Cardiac muscle cell (in vitro differentiated cells and primary cell): ENCODE data around the gene TMPRSS2. TPM values are rescaled to one million over a fixed set of nuclear protein-coding genes. Genes with fewer than 3 reads are reported as not detected.

Source experiments
- DNase-seq, 2 donors: peaks; one replicate each; pipeline versions ENCODE4 v3.0.0 to v3.0.0-alpha.2; 2010 to 2017; ENCODE audit warnings: low read depth in 1 of 2, low spot score in 1 of 2
- H3K27ac ChIP-seq: fragments of 200-600 bp; sonication (generic); 2 replicates; pipeline ENCODE4 v1.5.1; 2016
- H3K27me3 ChIP-seq: fragments of 200-600 bp; sonication (generic); 2 replicates; pipeline ENCODE4 v1.6.0; 2016; ENCODE audit warnings: control low read depth
- H3K36me3 ChIP-seq: fragments of 200-600 bp; sonication (generic); 2 replicates; pipeline ENCODE4 v1.5.1; 2016; ENCODE audit warnings: control low read depth
- H3K4me1 ChIP-seq: fragments of 200-600 bp; sonication (generic); 2 replicates; pipeline ENCODE4 v1.8.1; 2017; ENCODE audit warnings: low read depth, mild to moderate bottlenecking, mixed run types
- H3K4me3 ChIP-seq: fragments of 200-600 bp; sonication (generic); 2 replicates; pipeline ENCODE4 v1.5.1; 2016; ENCODE audit warnings: mild to moderate bottlenecking
- H3K9me3 ChIP-seq: fragments of 200-600 bp; sonication (generic); 2 replicates; pipeline ENCODE4 v1.5.1; 2017; ENCODE audit warnings: low read depth, mild to moderate bottlenecking, control low read depth
- CTCF ChIP-seq: IDR thresholded peaks from 2 replicates; pipeline ENCODE4 v1.5.1; 2012; ENCODE audit warnings: low read depth, mild to moderate bottlenecking, low read length
- polyA plus RNA-seq: library from polyadenylated mRNA; unstranded; fragments of >200 nt; fragmentation: Nextera tagmentation; extraction: Ambion mirVana; gene quantifications from 2 replicates; pipeline ENCODE4 v1.2.1, GENCODE V29; 2016
- total RNA-seq: library from RNA; depleted of rRNA; stranded (reverse); fragments of >200 nt; gene quantifications from 2 replicates; pipeline ENCODE4 v1.2.3, GENCODE V29; 2016

The TMPRSS2 gene
- total and polyA plus RNA-seq, 2 experiments from 2014 or later = not detected

GRCh38 chr21:41481191-41481590 is 26.8 kb downstream of the TMPRSS2 start:
- Histone ChIP-seq H3K9me3 (no peaks in the 10 kb centered on the region), H3K27me3 (no peaks in the 10 kb centered on the region), H3K4me1 (no peaks in the 10 kb centered on the region), H3K27ac (no peak overlapping the region), H3K4me3 (no peak overlapping the region), H3K36me3 (no peaks in the 10 kb centered on the region)
- DNase-seq = peak in 1 of 2 donors; percentile 38
- no peak for TF ChIP-seq CTCF

- no peak for TF ChIP-seq CTCF
- H3K27ac ChIP-seq = no peak overlapping the region
- H3K9me3 ChIP-seq = no peaks in the 10 kb centered on the region
Measured at GRCh38 chr21:41480086-41480690, 27.8 kb downstream of the TMPRSS2 start.

GRCh38 chr21:41479686-41480085 is 28.3 kb downstream of the TMPRSS2 start:
- Histone ChIP-seq H3K4me1 (no peaks in the 10 kb centered on the region), H3K4me3 (no peak overlapping the region), H3K27me3 (no peaks in the 10 kb centered on the region), H3K9me3 (no peaks in the 10 kb centered on the region), H3K36me3 (no peaks in the 10 kb centered on the region), H3K27ac (no peak overlapping the region)
- no peak for TF ChIP-seq CTCF
- DNase-seq = no peak

More at GRCh38 chr21:41480086-41480690, 27.8 kb downstream of the TMPRSS2 start:
- no peaks in the 10 kb centered on the region for H3K27me3 ChIP-seq
- no peak overlapping the region for H3K4me3 ChIP-seq
- no peaks in the 10 kb centered on the region for H3K36me3 ChIP-seq
- H3K4me1 ChIP-seq = no peaks in the 10 kb centered on the region
- DNase-seq = no peak

- H3K4me1 ChIP-seq = no peaks in the 10 kb centered on the region
- H3K27me3 ChIP-seq = no peaks in the 10 kb centered on the region
- no peak for TF ChIP-seq CTCF
- no peak overlapping the region for H3K27ac ChIP-seq
- H3K9me3 ChIP-seq = no peaks in the 10 kb centered on the region
- DNase-seq = peak in 1 of 2 donors; percentile 22
- H3K36me3 ChIP-seq = no peaks in the 10 kb centered on the region
- H3K4me3 ChIP-seq = no peak overlapping the region
Measured at GRCh38 chr21:41478319-41479177, 29.4 kb downstream of the TMPRSS2 start.

GRCh38 chr21:41477641-41478318 is 30.2 kb downstream of the TMPRSS2 start:
- no peaks in the 10 kb centered on the region for H3K27me3 ChIP-seq
- H3K36me3 ChIP-seq = no peaks in the 10 kb centered on the region
- DNase-seq = peak in 1 of 2 donors; percentile 62
- H3K9me3 ChIP-seq = no peaks in the 10 kb centered on the region
- no peak overlapping the region for H3K27ac ChIP-seq
- TF ChIP-seq CTCF = no peak
- no peaks in the 10 kb centered on the region for H3K4me1 ChIP-seq
- H3K4me3 ChIP-seq = no peak overlapping the region
